A673 (cell line): ENCODE measurements around the gene THSD4.

ENCODE experiments used
- CTCF ChIP-seq: fragments of 300-800, 200-600 bp; sonication (generic); conservative IDR thresholded peaks from 2 replicates; pipeline ENCODE4 v1.5.1; 2017; ENCODE audit warnings: low read depth, mild to moderate bottlenecking, antibody characterized with exemption, low read length, moderate library complexity, mixed read lengths
- EZH2 ChIP-seq: fragments of 200-600 bp; sonication (generic); IDR thresholded peaks from 2 replicates; pipeline ENCODE4 v1.6.1; 2017; ENCODE audit warnings: borderline replicate concordance, low read depth, mild to moderate bottlenecking, mixed read lengths, antibody characterized with exemption, low read length; ENCODE audit not compliant: poor library complexity, severe bottlenecking

- no peak for TF ChIP-seq CTCF
- TF ChIP-seq EZH2 = no peak
Measured at GRCh38 chr15:71728881-71729280, 613.6 kb downstream of the THSD4 start.
